ENCODE measurements around the gene HAGH.

Gene HAGH

DNA sequence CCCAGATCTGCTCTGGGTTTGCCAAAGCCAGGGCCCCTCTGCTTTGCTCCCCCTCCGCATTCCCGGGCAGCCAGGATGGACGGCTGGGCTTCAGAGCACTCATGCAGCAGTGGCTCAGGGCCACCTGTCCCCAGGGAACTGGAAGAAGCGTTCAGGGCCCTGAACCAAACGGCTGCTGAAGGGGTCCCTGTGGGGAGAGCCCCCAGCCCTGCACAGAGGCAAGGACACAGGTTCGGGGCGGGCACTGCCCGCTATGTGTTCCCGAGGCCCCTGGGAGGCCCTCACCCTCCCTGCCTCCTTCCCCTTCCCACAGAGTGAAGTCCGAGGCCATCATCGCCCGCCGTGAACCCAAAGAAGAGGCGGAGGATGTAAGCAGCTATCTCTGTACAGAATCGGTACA is 65.7 kb downstream of the HAGH start:
- peaks cover 4% of the 10 kb centered on the region; the same call in 1 of the 2 replicates for H3K4me1 ChIP-seq (ENCODE audit: control insufficient read depth, insufficient read depth, low read length)
- no peaks in the 10 kb centered on the region for H3K27me3 ChIP-seq (ENCODE audit: control insufficient read depth, insufficient read depth, low read length)
- no peak overlapping the region for H3K27ac ChIP-seq (ENCODE audit: low read length)
- no peak for DNase-seq (ENCODE audit: low read depth, low spot score)
- no peak overlapping the region for H3K4me3 ChIP-seq (ENCODE audit: low read length)
- WGBS (ENCODE audit: insufficient coverage, insufficient read length) = no CpG with 5 or more reads among the region's 15 CpGs
- H3K36me3 ChIP-seq (ENCODE audit: control insufficient read depth, insufficient read depth, low read length) = peaks cover 11% of the 10 kb centered on the region
- no peaks in the 10 kb centered on the region for H3K9me3 ChIP-seq (ENCODE audit: control insufficient read depth, insufficient read depth, low read length)

DNA sequence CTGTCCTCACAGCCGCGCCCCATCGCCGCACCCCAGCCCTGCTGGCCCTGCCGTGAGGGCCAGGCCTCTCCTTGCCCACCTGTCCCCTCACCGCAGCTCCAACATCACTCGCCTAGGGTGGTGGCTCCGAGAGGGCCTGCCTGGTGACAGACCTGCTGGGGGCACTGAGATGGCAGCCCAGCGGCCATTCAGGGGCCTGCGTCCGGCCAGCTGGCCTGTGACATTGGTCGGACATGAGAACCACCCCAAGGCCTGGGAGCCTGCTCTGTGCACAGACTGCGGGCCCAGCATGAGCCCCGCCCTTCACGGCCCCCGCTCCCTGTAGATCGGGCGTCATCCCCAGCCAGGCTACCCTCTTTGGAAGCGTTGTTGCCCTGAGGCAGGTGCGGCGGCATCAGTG is 67.1 kb downstream of the HAGH start:
- peaks cover 3% of the 10 kb centered on the region; the same call in 1 of the 2 replicates for H3K4me1 ChIP-seq (ENCODE audit: control insufficient read depth, insufficient read depth, low read length)
- no CpG with 5 or more reads among the region's 21 CpGs for WGBS (ENCODE audit: insufficient coverage, insufficient read length)
- H3K4me3 ChIP-seq (ENCODE audit: low read length) = no peak overlapping the region
- H3K36me3 ChIP-seq (ENCODE audit: control insufficient read depth, insufficient read depth, low read length) = peaks cover 7% of the 10 kb centered on the region
- no peaks in the 10 kb centered on the region for H3K27me3 ChIP-seq (ENCODE audit: control insufficient read depth, insufficient read depth, low read length)
- H3K27ac ChIP-seq (ENCODE audit: low read length) = no peak overlapping the region
- no peak for DNase-seq (ENCODE audit: low read depth, low spot score)
- no peaks in the 10 kb centered on the region for H3K9me3 ChIP-seq (ENCODE audit: control insufficient read depth, insufficient read depth, low read length)

DNA sequence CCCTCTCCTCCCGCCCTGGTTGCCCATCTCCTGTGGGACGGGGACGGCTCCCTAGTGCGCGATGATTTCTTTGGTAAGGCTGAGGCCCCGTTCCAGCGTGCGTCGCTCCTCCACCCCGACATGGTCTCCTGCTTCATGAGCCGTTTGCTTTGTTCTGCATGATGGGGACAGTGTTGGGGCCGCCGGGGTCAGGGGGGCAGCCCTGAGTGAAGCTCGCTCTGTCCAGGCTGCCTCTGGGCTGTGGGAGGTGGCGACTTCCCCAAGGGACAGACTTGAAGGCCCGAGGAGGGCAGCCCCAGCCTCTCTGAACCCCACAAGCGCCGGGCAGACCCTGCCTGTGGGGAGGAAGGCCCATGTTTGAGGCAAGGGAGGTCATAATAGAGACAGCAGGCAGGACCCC is 67.7 kb downstream of the HAGH start:
- Histone ChIP-seq H3K4me3 (ENCODE audit: low read length) (no peak overlapping the region), H3K36me3 (ENCODE audit: control insufficient read depth, insufficient read depth, low read length) (peaks cover 7% of the 10 kb centered on the region), H3K27ac (ENCODE audit: low read length) (no peak overlapping the region), H3K9me3 (ENCODE audit: control insufficient read depth, insufficient read depth, low read length) (no peaks in the 10 kb centered on the region), H3K27me3 (ENCODE audit: control insufficient read depth, insufficient read depth, low read length) (no peaks in the 10 kb centered on the region), H3K4me1 (ENCODE audit: control insufficient read depth, insufficient read depth, low read length) (0 out of 2 replicates have a peak, but pooled peaks cover 1% of the 10 kb centered on the region)
- WGBS (ENCODE audit: insufficient coverage, insufficient read length) = no CpG with 5 or more reads among the region's 18 CpGs
- no peak for DNase-seq (ENCODE audit: low read depth, low spot score)

DNA sequence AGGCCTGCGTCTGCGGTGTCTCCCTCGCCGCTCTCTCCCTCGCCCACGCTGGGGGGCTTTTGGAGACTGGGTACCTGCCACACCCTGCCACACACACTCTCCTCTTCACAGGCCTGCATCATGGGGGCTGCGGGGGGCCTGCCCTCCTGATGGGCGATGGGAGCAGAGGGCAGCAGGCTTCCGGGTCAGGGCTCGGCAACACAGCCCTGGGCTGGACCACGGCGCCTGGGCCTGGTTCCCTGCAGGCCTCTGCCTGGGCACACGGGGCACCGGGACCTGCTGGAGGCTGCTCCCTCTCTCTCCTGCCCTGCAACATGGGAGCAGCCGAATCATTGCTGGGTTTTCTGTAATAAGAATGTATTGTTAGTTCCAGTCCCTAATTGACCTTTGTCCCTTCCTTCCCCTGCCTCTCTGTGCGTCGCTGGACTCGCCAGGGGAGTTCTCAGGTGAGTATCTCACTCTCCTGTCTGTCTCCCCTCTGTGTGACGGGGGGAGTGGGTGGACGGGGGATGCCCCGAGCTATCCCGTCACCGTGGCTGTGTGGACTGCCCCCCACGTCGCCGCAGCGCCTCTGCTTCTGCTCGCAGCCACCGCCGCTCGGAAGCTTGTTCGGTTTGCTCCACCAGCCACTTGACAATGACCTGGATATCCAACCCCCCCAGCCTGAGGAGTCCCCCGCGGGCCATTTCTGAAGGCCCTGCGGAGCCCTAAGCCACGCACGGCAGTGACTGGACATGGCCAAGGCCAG is 68.7 kb downstream of the HAGH start:
- no peak for DNase-seq (ENCODE audit: low read depth, low spot score)
- Histone ChIP-seq H3K27me3 (ENCODE audit: control insufficient read depth, insufficient read depth, low read length) (no peaks in the 10 kb centered on the region), H3K36me3 (ENCODE audit: control insufficient read depth, insufficient read depth, low read length) (peaks cover 7% of the 10 kb centered on the region), H3K4me3 (ENCODE audit: low read length) (no peak overlapping the region; the same call in 1 of the 2 replicates), H3K27ac (ENCODE audit: low read length) (no peak overlapping the region), H3K4me1 (ENCODE audit: control insufficient read depth, insufficient read depth, low read length) (no peaks in the 10 kb centered on the region), H3K9me3 (ENCODE audit: control insufficient read depth, insufficient read depth, low read length) (no peaks in the 10 kb centered on the region)
- WGBS (ENCODE audit: insufficient coverage, insufficient read length) = no CpG with 5 or more reads among the region's 37 CpGs

Data from iPS DF 6.9 (cell line).